Activated CD4-positive, alpha-beta T cell treated with anti-CD3 and anti-CD28 coated beads for 1 hour (primary cell): ENCODE data around the gene TCEANC2.
"Not testable (repeated sequence)": the region's sequence is repeated elsewhere in the genome, so short reads cannot be mapped to it uniquely, and the experiment has no call there.

Experiments
- DNase-seq: peaks from one replicate; pipeline ENCODE4 v3.0.0-alpha.2; 2020

Gene TCEANC2

GRCh38 chr1:54052934-54053744 lies at the start of gene TCEANC2, which contains the start of gene TMEM59:
Gene TCEANC2, plus strand, starts transcription at chr1:54053608. Its CDS starts 815 bp downstream, at chr1:54054423.
Gene TMEM59, minus strand, starts transcription at chr1:54053204. Its CDS starts 16 bp downstream, at chr1:54053188.
- peak; percentile 95 for DNase-seq

GRCh38 chr1:54003750-54004480 lies 49.5 kb upstream of the TCEANC2 start:
- DNase-seq: not testable (repeated sequence)

- DNase-seq: no peak
Observed at GRCh38 chr1:54004481-54005049, 48.8 kb upstream of the TCEANC2 start.

GRCh38 chr1:54006508-54006907 lies 46.9 kb upstream of the TCEANC2 start:
- DNase-seq: no peak

- no peak for DNase-seq
Observed at GRCh38 chr1:54007613-54008012, 45.8 kb upstream of the TCEANC2 start.

GRCh38 chr1:54008876-54009275 lies 44.5 kb upstream of the TCEANC2 start:
- DNase-seq: no peak

GRCh38 chr1:54009406-54009805 lies 44.0 kb upstream of the TCEANC2 start:
- DNase-seq: no peak

- no peak for DNase-seq
Observed at GRCh38 chr1:54010415-54011117, 42.8 kb upstream of the TCEANC2 start.

- DNase-seq: no peak
Observed at GRCh38 chr1:54011316-54012007, 41.9 kb upstream of the TCEANC2 start.

- DNase-seq: no peak
Observed at GRCh38 chr1:54012008-54012325, 41.4 kb upstream of the TCEANC2 start.

GRCh38 chr1:54012863-54013262 lies 40.5 kb upstream of the TCEANC2 start:
- DNase-seq: no peak

GRCh38 chr1:54013393-54014008 lies 39.9 kb upstream of the TCEANC2 start:
- no peak for DNase-seq

GRCh38 chr1:54014009-54014629 lies 39.3 kb upstream of the TCEANC2 start:
- DNase-seq: no peak

- no peak for DNase-seq
Observed at GRCh38 chr1:54016343-54017282, 36.8 kb upstream of the TCEANC2 start.

GRCh38 chr1:54017979-54018378 lies 35.4 kb upstream of the TCEANC2 start, which contains the start of gene LDLRAD1:
Gene LDLRAD1, minus strand, starts transcription at chr1:54018186. Its CDS starts 74 bp downstream, at chr1:54018112.
- no peak for DNase-seq

- no peak for DNase-seq
Observed at GRCh38 chr1:54018635-54019034, 34.8 kb upstream of the TCEANC2 start.

- DNase-seq: not testable (repeated sequence)
Observed at GRCh38 chr1:54019562-54020176, 33.7 kb upstream of the TCEANC2 start.

GRCh38 chr1:54024358-54024757 lies 29.1 kb upstream of the TCEANC2 start:
- no peak for DNase-seq

- DNase-seq: not testable (repeated sequence)
Observed at GRCh38 chr1:54024811-54025210, 28.6 kb upstream of the TCEANC2 start.

- DNase-seq: no peak
Observed at GRCh38 chr1:54027848-54028247, 25.6 kb upstream of the TCEANC2 start.
